HepG2 (cell line): Measurements from ENCODE around the gene CUL9. TPM values are rescaled to one million over a fixed set of nuclear protein-coding genes. Genes with fewer than 3 reads are reported as not detected.

Experiments used
- ATAC-seq: fragments of 200-7000 bp; cut with Tn5 transposase; 3 replicates; pipeline ENCODE4 v1.9.1; 2020; ENCODE audit warnings: mild to moderate bottlenecking, moderate library complexity
- BruUV-seq: library from RNA; stranded (reverse); fragments of 400-500 nt; replicated peaks from 2 replicates; lab custom pipeline; 2021; lab: Mats Ljungman, UMichigan
- CTCF ChIA-PET: fragments of 300-600 bp; formaldehyde crosslinking; extraction: SDS; loops from one replicate; lab custom pipeline; 2021; ENCODE audit warnings: low total read pairs, inconsistent platforms, low intra/inter-chr PET ratio; lab: Yijun Ruan, JAX
- POLR2A ChIA-PET: fragments of 350-600 bp; sonication (Branson Sonifier 250); formaldehyde crosslinking; loops from one replicate; lab custom pipeline; 2020; ENCODE audit warnings: antibody characterized with exemption, inconsistent platforms; lab: Yijun Ruan, JAX
- DNase-seq: peaks from one replicate; pipeline ENCODE4 v3.0.0-alpha.2; 2015; ENCODE audit warnings: low spot score
- FAIRE-seq: peaks from 3 replicates; lab custom pipeline; 2011; peaks lifted over from hg19 to GRCh38; lab: Jason Lieb, UNC
- H2AFZ ChIP-seq: one replicate; pipeline ENCODE4 v1.6.1; 2011; ENCODE audit warnings: low read length, inconsistent platforms
- H3K27ac ChIP-seq: fragments of 300-600 bp; 3 replicates; pipeline ENCODE4 v1.8.0; 2011; ENCODE audit warnings: mixed run types, mild to moderate bottlenecking, mixed read lengths, low read length, inconsistent platforms; ENCODE audit not compliant: insufficient read depth; ENCODE audit errors: extremely low read length
- H3K27me3 ChIP-seq, 2 experiments: fragments of 200-600 bp in 1 of 2; 2 replicates in 1 of 2; 3 replicates in 1 of 2; pipeline versions ENCODE4 v1.6.0 to v1.8.0; 2011; ENCODE audit warnings: low read length in 2 of 2, mild to moderate bottlenecking in 2 of 2, moderate library complexity in 2 of 2, inconsistent platforms in 1 of 2; ENCODE audit not compliant: insufficient read depth in 2 of 2, control insufficient read depth in 1 of 2
- H3K36me3 ChIP-seq, 2 experiments: fragments of 200-600 bp in 1 of 2; replicated peaks in 1 of 2; 2 replicates in 1 of 2; 3 replicates in 1 of 2; pipeline versions ENCODE4 v1.5.1 to v1.8.0; 2011; ENCODE audit warnings: low read length in 2 of 2, inconsistent platforms in 1 of 2; ENCODE audit not compliant: insufficient read depth in 2 of 2, control insufficient read depth in 1 of 2
- H3K4me1 ChIP-seq: 2 replicates; pipeline ENCODE4 v1.5.1; 2012; ENCODE audit warnings: low read length, inconsistent platforms; ENCODE audit not compliant: insufficient read depth
- H3K4me2 ChIP-seq: 2 replicates; pipeline ENCODE4 v1.6.0; 2011; ENCODE audit warnings: low read depth, low read length, inconsistent platforms
- H3K4me3 ChIP-seq, 3 experiments: fragments of 200-600 bp in 1 of 3; sonication (generic), shearing (Covaris generic) in 1 of 3; replicated peaks in 1 of 3; 2 replicates each; pipeline ENCODE4 v1.5.1; 2011 to 2016; ENCODE audit warnings: low read length in 3 of 3, inconsistent platforms in 2 of 3, low read depth in 2 of 3, mild to moderate bottlenecking in 2 of 3, control low read depth in 1 of 3, mixed read lengths in 1 of 3; ENCODE audit not compliant: insufficient read depth in 1 of 3
- H3K79me2 ChIP-seq: one replicate; pipeline ENCODE4 v1.6.1; 2011; ENCODE audit warnings: low read length, inconsistent platforms; ENCODE audit not compliant: insufficient read depth
- H3K9ac ChIP-seq: 2 replicates; pipeline ENCODE4 v1.6.0; 2011; ENCODE audit warnings: mild to moderate bottlenecking, low read depth, low read length, inconsistent platforms; ENCODE audit not compliant: insufficient read depth
- H3K9me3 ChIP-seq: 2 replicates; pipeline ENCODE4 v1.5.1; 2012; ENCODE audit warnings: mild to moderate bottlenecking, low read length
- H4K20me1 ChIP-seq: 2 replicates; pipeline ENCODE4 v1.6.0; 2011; ENCODE audit warnings: inconsistent platforms, mild to moderate bottlenecking, low read length, moderate library complexity; ENCODE audit not compliant: insufficient read depth
- DMAP1 ChIP-seq: IDR thresholded peaks from 2 replicates; pipeline ENCODE4 v1.6.1; 2016
- DMTF1 ChIP-seq: sonication (generic); formaldehyde crosslinking; IDR thresholded peaks from 2 replicates; pipeline ENCODE4 v1.4.0; 2020; ENCODE audit warnings: mild to moderate bottlenecking, missing genetic modification reagents
- HDAC6 ChIP-seq: fragments of 200-600 bp; sonication (generic); IDR thresholded peaks from 2 replicates; pipeline ENCODE4 v1.7.0; 2017; ENCODE audit warnings: mild to moderate bottlenecking, antibody characterized with exemption, low read length, low read depth
- KAT7 ChIP-seq: IDR thresholded peaks from 2 replicates; pipeline ENCODE4 v1.6.1; 2018; ENCODE audit warnings: borderline replicate concordance, missing compliant biosample characterization
- KMT2B ChIP-seq: IDR thresholded peaks from 2 replicates; pipeline ENCODE4 v1.6.1; 2016; ENCODE audit warnings: missing genetic modification reagents, missing compliant biosample characterization
- STAG1 ChIP-seq: sonication (generic); formaldehyde crosslinking; IDR thresholded peaks from 2 replicates; pipeline ENCODE4 v1.4.0; 2020; ENCODE audit warnings: missing genetic modification reagents
- ZBTB3 ChIP-seq: sonication (generic); formaldehyde crosslinking; IDR thresholded peaks from 2 replicates; pipeline ENCODE4 v1.4.0; 2020; ENCODE audit warnings: low read depth, mild to moderate bottlenecking, moderate library complexity, missing genetic modification reagents, borderline replicate concordance
- ZNF329 ChIP-seq: sonication (generic); formaldehyde crosslinking; IDR thresholded peaks from 2 replicates; pipeline ENCODE4 v1.9.0; 2021; ENCODE audit warnings: low read depth, mild to moderate bottlenecking, missing genetic modification reagents
- ZNF362 ChIP-seq: sonication (generic); formaldehyde crosslinking; IDR thresholded peaks from 2 replicates; pipeline ENCODE4 v1.4.0; 2020; ENCODE audit warnings: missing genetic modification reagents, mild to moderate bottlenecking, borderline replicate concordance
- ZNF503 ChIP-seq: sonication (generic); formaldehyde crosslinking; IDR thresholded peaks from 2 replicates; pipeline ENCODE4 v1.4.0; 2020; ENCODE audit warnings: missing genetic modification reagents
- ZNF773 ChIP-seq: sonication (generic); formaldehyde crosslinking; IDR thresholded peaks from 2 replicates; pipeline ENCODE4 v1.4.0; 2020; ENCODE audit warnings: missing genetic modification reagents, borderline replicate concordance
- WGBS: methylation state at CpG from one replicate; pipeline ENCODE4 v1.1.6; 2017; ENCODE audit warnings: low lambda C conversion rate; 5-methylcytosine and 5-hydroxymethylcytosine counted together
- in situ Hi-C: cut with HindIII; loops from 2 replicates; pipeline ENCODE4 v1.10.0; 2017; ENCODE audit warnings: low pct_unique_long_range_greater_than_20kb; ENCODE audit not compliant: extremely low pct_ligation_motif_present
- intact Hi-C: fragments of 100-400 bp; cut with micrococcal nuclease; formaldehyde crosslinking; loops from one replicate; pipeline ENCODE4 v1.10.0; 2022; ENCODE audit not compliant: unreplicated experiment
- polyA plus RNA-seq, 8 experiments: library from polyadenylated mRNA; depleted of rRNA in 3 of 8; stranded (reverse) in 7 of 8; unstranded in 1 of 8; fragments of >200 nt; fragmentation: Illumina TruSeq in 4 of 8; extraction: Trizol in 4 of 8; gene quantifications; 2 replicates each; pipeline versions ENCODE4 v1.2.1 to v1.2.3, GENCODE V29; 2011 to 2016; ENCODE audit warnings: low read depth in 4 of 8, missing spikeins in 1 of 8, mixed read lengths in 1 of 8; ENCODE audit not compliant: insufficient read depth in 1 of 8
- total RNA-seq, 5 experiments: library from RNA; depleted of rRNA; stranded (reverse); fragments of >200 nt; fragmentation: Illumina TruSeq; extraction: Trizol; gene quantifications; 2 replicates each; pipeline ENCODE4 v1.2.3, GENCODE V29; 2016; ENCODE audit warnings: low read depth in 1 of 5
- TF ChIP-seq, protein P1 (sequence below): sonication (generic); formaldehyde crosslinking; IDR thresholded peaks from 2 replicates; pipeline ENCODE4 v1.5.0; 2020; ENCODE audit warnings: mild to moderate bottlenecking, missing genetic modification reagents, moderate library complexity
- TF ChIP-seq, protein P2 (sequence below): sonication (generic); formaldehyde crosslinking; IDR thresholded peaks from 2 replicates; pipeline ENCODE4 v1.5.1; 2020; ENCODE audit warnings: missing genetic modification reagents, mild to moderate bottlenecking, borderline replicate concordance

Gene CUL9
- total and polyA plus RNA-seq, 2 of the 13 experiments (the other 11 are each of a cell fraction or from before 2014, with no cell fraction given): 11.4 to 13.7 TPM

DNA sequence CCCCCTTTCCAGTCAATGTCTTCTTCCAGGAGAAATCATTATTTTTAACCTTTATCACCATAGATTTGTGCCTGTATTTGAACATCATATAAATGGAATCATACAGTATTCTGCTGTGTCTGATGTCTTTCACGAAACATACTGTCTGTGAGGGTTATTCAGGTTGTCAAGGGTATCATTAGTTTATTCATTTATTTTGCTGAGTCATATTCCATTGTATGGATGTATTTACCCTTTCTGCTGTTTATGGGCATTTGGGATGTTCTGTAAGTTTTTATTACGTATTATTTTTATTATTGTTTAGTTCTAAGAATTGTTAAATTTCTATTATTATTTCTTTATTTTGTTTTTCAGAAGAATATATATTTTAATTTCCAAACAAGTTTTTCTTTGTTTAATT is 25.3 kb downstream of the CUL9 start (continued):
- TF ChIP-seq ZNF503 (CRISPR knock-in tag) (no peak), DMAP1 (CRISPR knock-in tag) (no peak), ZBTB3 (CRISPR knock-in tag) (no peak)

- Histone ChIP-seq H4K20me1 (no peaks in the 10 kb centered on the region), H3K79me2 (no peaks in the 10 kb centered on the region), H3K4me1 (no peaks in the 10 kb centered on the region), H3K9ac (no peak overlapping the region), H2AFZ (no peak overlapping the region), H3K4me3 (no peak overlapping the region), H3K9me3 (no peaks in the 10 kb centered on the region), H3K27ac (no peak overlapping the region), H3K27me3 (no peaks in the 10 kb centered on the region), H3K4me2 (no peak overlapping the region), H3K36me3 (no peaks in the 10 kb centered on the region)
- DNase-seq (peak; percentile 30), ATAC-seq (peak; percentile 67), FAIRE-seq (peak; percentile 80)
- no TSS peak for BruUV-seq
- ChIA-PET POLR2A (interaction anchor here (0.9 kb wide), 1 partner anchor 42 kb away, joined by 3 read pairs; no protein-coding TSS in a partner anchor), CTCF (no interaction called here)
- WGBS: 50% methylated on average over 1 of the region's 1 CpG
- intact Hi-C loops: no loop called here
- in situ Hi-C loops: no loop called here
- no peak for TF ChIP-seq ZNF773 (CRISPR knock-in tag)
- no peak for TF ChIP-seq DMTF1
- peak; percentile 69 for TF ChIP-seq STAG1
- TF ChIP-seq, protein P1, sequence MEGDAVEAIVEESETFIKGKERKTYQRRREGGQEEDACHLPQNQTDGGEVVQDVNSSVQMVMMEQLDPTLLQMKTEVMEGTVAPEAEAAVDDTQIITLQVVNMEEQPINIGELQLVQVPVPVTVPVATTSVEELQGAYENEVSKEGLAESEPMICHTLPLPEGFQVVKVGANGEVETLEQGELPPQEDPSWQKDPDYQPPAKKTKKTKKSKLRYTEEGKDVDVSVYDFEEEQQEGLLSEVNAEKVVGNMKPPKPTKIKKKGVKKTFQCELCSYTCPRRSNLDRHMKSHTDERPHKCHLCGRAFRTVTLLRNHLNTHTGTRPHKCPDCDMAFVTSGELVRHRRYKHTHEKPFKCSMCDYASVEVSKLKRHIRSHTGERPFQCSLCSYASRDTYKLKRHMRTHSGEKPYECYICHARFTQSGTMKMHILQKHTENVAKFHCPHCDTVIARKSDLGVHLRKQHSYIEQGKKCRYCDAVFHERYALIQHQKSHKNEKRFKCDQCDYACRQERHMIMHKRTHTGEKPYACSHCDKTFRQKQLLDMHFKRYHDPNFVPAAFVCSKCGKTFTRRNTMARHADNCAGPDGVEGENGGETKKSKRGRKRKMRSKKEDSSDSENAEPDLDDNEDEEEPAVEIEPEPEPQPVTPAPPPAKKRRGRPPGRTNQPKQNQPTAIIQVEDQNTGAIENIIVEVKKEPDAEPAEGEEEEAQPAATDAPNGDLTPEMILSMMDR (CRISPR knock-in tag): peak; percentile 51
- TF ChIP-seq HDAC6: no peak
- no peak for TF ChIP-seq ZNF329
- no peak for TF ChIP-seq KMT2B (CRISPR knock-in tag)
- no peak for TF ChIP-seq ZNF362
- no peak for TF ChIP-seq KAT7
- TF ChIP-seq, protein P2, sequence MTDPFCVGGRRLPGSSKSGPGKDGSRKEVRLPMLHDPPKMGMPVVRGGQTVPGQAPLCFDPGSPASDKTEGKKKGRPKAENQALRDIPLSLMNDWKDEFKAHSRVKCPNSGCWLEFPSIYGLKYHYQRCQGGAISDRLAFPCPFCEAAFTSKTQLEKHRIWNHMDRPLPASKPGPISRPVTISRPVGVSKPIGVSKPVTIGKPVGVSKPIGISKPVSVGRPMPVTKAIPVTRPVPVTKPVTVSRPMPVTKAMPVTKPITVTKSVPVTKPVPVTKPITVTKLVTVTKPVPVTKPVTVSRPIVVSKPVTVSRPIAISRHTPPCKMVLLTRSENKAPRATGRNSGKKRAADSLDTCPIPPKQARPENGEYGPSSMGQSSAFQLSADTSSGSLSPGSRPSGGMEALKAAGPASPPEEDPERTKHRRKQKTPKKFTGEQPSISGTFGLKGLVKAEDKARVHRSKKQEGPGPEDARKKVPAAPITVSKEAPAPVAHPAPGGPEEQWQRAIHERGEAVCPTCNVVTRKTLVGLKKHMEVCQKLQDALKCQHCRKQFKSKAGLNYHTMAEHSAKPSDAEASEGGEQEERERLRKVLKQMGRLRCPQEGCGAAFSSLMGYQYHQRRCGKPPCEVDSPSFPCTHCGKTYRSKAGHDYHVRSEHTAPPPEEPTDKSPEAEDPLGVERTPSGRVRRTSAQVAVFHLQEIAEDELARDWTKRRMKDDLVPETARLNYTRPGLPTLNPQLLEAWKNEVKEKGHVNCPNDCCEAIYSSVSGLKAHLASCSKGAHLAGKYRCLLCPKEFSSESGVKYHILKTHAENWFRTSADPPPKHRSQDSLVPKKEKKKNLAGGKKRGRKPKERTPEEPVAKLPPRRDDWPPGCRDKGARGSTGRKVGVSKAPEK (CRISPR knock-in tag): no peak
Measured at GRCh38 chr6:43211955-43212354, 30.0 kb downstream of the CUL9 start.
